IPS-11a (cell line): ENCODE measurements around the gene CAMTA1.
A peak's percentile ranks its signal among the peaks of the same experiment; 100 is the strongest.
"Not testable (repeated sequence)": the region's sequence is repeated elsewhere in the genome, so short reads cannot be mapped to it uniquely, and the experiment has no call there.

Experiments
- H3K4me3 ChIP-seq: one replicate; pipeline ENCODE4 v1.5.1; 2013; ENCODE audit warnings: low read depth, low read length, control low read depth

Gene CAMTA1

GRCh38 chr1:6785318-6785727 is at the start of gene CAMTA1:
CAMTA1 (plus strand) TSS chr1:6785454; CDS start chr1:6785531, 77 bp downstream.
- H3K4me3 ChIP-seq: peak within 1 kb of the TSS; percentile 74

GRCh38 chr1:6738987-6739676 is 46.1 kb upstream of the CAMTA1 start:
- H3K4me3 ChIP-seq: no peak overlapping the region

- not testable (repeated sequence) for H3K4me3 ChIP-seq
Observed at GRCh38 chr1:6742676-6743188, 42.5 kb upstream of the CAMTA1 start.

GRCh38 chr1:6743189-6744101 is 41.8 kb upstream of the CAMTA1 start:
- no peak overlapping the region for H3K4me3 ChIP-seq

- no peak overlapping the region for H3K4me3 ChIP-seq
Observed at GRCh38 chr1:6745073-6745472, 40.2 kb upstream of the CAMTA1 start.

- H3K4me3 ChIP-seq: no peak overlapping the region
Observed at GRCh38 chr1:6747674-6748073, 37.6 kb upstream of the CAMTA1 start.

- H3K4me3 ChIP-seq: no peak overlapping the region
Observed at GRCh38 chr1:6750490-6750889, 34.8 kb upstream of the CAMTA1 start.

- no peak overlapping the region for H3K4me3 ChIP-seq
Observed at GRCh38 chr1:6753320-6754140, 31.7 kb upstream of the CAMTA1 start.

- no peak overlapping the region for H3K4me3 ChIP-seq
Observed at GRCh38 chr1:6756457-6756856, 28.8 kb upstream of the CAMTA1 start.

GRCh38 chr1:6757719-6758435 is 27.4 kb upstream of the CAMTA1 start:
- H3K4me3 ChIP-seq: no peak overlapping the region

GRCh38 chr1:6761196-6761737 is 24.0 kb upstream of the CAMTA1 start:
- H3K4me3 ChIP-seq: no peak overlapping the region

- no peak overlapping the region for H3K4me3 ChIP-seq
Observed at GRCh38 chr1:6762060-6762459, 23.2 kb upstream of the CAMTA1 start.

- H3K4me3 ChIP-seq: no peak overlapping the region
Observed at GRCh38 chr1:6770751-6771440, 14.4 kb upstream of the CAMTA1 start.

GRCh38 chr1:6771441-6771769 is 13.8 kb upstream of the CAMTA1 start:
- no peak overlapping the region for H3K4me3 ChIP-seq

GRCh38 chr1:6774381-6774780 is 10.9 kb upstream of the CAMTA1 start:
- H3K4me3 ChIP-seq: no peak overlapping the region

GRCh38 chr1:6775261-6776043 is 9.8 kb upstream of the CAMTA1 start:
- H3K4me3 ChIP-seq: no peak overlapping the region

- H3K4me3 ChIP-seq: no peak overlapping the region
Observed at GRCh38 chr1:6776389-6776788, 8.9 kb upstream of the CAMTA1 start.

GRCh38 chr1:6776895-6777294 is 8.4 kb upstream of the CAMTA1 start:
- no peak overlapping the region for H3K4me3 ChIP-seq

- H3K4me3 ChIP-seq: no peak overlapping the region
Observed at GRCh38 chr1:6777813-6778212, 7.4 kb upstream of the CAMTA1 start.
